DND-41 (cell line): ENCODE results near the gene ADCK2.
A peak's percentile ranks its signal among the peaks of the same experiment; 100 is the strongest.

Source experiments
- ATAC-seq: fragments of 200-7000 bp; cut with Tn5 transposase; 3 replicates; pipeline ENCODE4 v1.9.1; 2021; ENCODE audit warnings: low read depth; ENCODE audit not compliant: insufficient read depth
- DNase-seq: peaks from one replicate; pipeline ENCODE4 v3.0.0-alpha.2; 2020
- H2AFZ ChIP-seq: 2 replicates; pipeline ENCODE4 v1.6.0; 2012; ENCODE audit warnings: low read depth, low read length
- H3K27ac ChIP-seq: 2 replicates; pipeline ENCODE4 v1.5.1; 2012; ENCODE audit warnings: low read length, inconsistent platforms
- H3K27me3 ChIP-seq: fragments of 200-600 bp; sonication (generic); 2 replicates; pipeline ENCODE4 v1.6.0; 2012; ENCODE audit warnings: low read length, mild to moderate bottlenecking, inconsistent platforms; ENCODE audit not compliant: insufficient read depth, poor library complexity
- H3K36me3 ChIP-seq: 2 replicates; pipeline ENCODE4 v1.5.1; 2012; ENCODE audit warnings: low read length, inconsistent platforms; ENCODE audit not compliant: insufficient read depth
- H3K4me1 ChIP-seq: 2 replicates; pipeline ENCODE4 v1.5.1; 2012; ENCODE audit warnings: mild to moderate bottlenecking, low read length; ENCODE audit not compliant: insufficient read depth
- H3K4me2 ChIP-seq: 2 replicates; pipeline ENCODE4 v1.6.0; 2012; ENCODE audit warnings: mild to moderate bottlenecking, moderate library complexity, low read length, inconsistent platforms; ENCODE audit not compliant: insufficient read depth
- H3K4me3 ChIP-seq, 2 experiments: fragments of 200-600 bp in 1 of 2; shearing (Covaris generic) in 1 of 2; 2 replicates each; pipeline ENCODE4 v1.5.1; 2012 to 2016; ENCODE audit warnings: inconsistent platforms in 2 of 2, low read length in 2 of 2, mild to moderate bottlenecking in 2 of 2, low read depth in 1 of 2, moderate library complexity in 1 of 2
- H3K79me2 ChIP-seq: 2 replicates; pipeline ENCODE4 v1.6.0; 2012; ENCODE audit warnings: low read length, inconsistent platforms; ENCODE audit not compliant: insufficient read depth
- H3K9ac ChIP-seq: 2 replicates; pipeline ENCODE4 v1.6.0; 2012; ENCODE audit warnings: low read depth, mild to moderate bottlenecking, inconsistent platforms, low read length, moderate library complexity
- H3K9me3 ChIP-seq: 2 replicates; pipeline ENCODE4 v1.5.1; 2012; ENCODE audit warnings: low read length, moderate library complexity, mild to moderate bottlenecking, inconsistent platforms; ENCODE audit not compliant: insufficient read depth, severe bottlenecking
- H4K20me1 ChIP-seq: 2 replicates; pipeline ENCODE4 v1.6.0; 2012; ENCODE audit warnings: low read length; ENCODE audit not compliant: insufficient read depth
- CTCF ChIP-seq: IDR thresholded peaks from 2 replicates; pipeline ENCODE4 v1.5.1; 2012; ENCODE audit warnings: borderline replicate concordance, low read length, moderate library complexity, mild to moderate bottlenecking; ENCODE audit not compliant: poor library complexity, severe bottlenecking; ENCODE audit errors: extremely low read depth
- EZH2 ChIP-seq: IDR thresholded peaks from 3 replicates; pipeline ENCODE4 v1.6.1; 2012; ENCODE audit warnings: borderline replicate concordance, low read depth, mild to moderate bottlenecking, moderate library complexity, low read length, inconsistent platforms; ENCODE audit not compliant: severe bottlenecking

ADCK2 gene

DNA sequence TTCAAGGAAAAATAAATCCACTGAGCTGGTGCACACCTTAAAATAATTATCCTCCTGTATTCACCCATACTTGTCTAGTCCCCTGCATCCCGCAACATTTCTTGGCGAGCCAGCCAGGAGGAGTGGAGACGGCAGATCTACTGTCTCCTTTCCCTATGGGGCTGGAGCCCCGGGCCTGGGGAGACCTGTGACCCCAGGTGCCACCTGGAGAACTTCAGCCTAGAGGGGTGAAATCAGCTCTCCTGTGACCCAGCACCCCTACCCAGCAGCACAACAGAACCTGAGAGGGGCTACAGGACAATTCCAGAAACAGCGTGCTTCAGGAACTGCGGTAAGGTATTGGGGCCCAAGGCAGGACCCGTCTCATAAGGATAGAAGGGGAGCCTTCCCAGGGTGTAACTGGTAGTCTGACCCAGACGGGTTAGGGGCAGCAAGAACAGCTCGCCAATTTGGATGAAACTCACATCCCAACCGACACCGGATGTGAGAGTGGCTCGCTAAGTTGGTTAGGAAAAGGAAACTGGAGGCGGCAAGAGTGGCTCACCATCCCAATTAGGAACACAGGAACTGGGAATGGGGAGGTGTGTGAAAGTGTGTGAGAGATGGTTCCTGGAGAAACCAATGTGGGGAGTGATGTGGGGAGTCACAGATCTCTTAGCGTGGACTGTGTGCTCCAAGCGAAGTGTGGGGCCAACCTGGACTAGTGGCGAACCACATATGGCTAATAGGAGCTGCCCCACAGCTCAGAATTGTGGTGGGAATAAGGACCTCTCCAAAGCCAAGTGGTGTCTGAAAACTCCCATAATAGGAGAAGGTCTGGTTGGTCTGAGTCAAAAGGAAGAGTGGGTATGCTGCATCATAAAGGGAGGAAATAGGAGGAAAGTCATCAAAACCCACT, 17.0 kb upstream of the ADCK2 start:
- Histone ChIP-seq H3K27me3 (no peaks in the 10 kb centered on the region), H3K9ac (peak overlapping the region; percentile 44; the same call in 1 of the 2 replicates), H3K4me3 (no peak overlapping the region), H3K4me1 (peaks cover 19% of the 10 kb centered on the region), H3K27ac (no peak overlapping the region), H3K36me3 (no peaks in the 10 kb centered on the region), H4K20me1 (no peaks in the 10 kb centered on the region), H3K9me3 (no peaks in the 10 kb centered on the region), H2AFZ (peak overlapping the region; percentile 78), H3K4me2 (peak overlapping the region; percentile 63), H3K79me2 (no peaks in the 10 kb centered on the region)
- DNase-seq (no peak), ATAC-seq (0 out of 3 replicates have a peak, but pooled peaks have one; percentile 4)
- TF ChIP-seq CTCF = no peak
- TF ChIP-seq EZH2 = no peak

- Histone ChIP-seq H2AFZ (peak overlapping the region; percentile 78), H3K4me1 (peaks cover 19% of the 10 kb centered on the region), H3K36me3 (no peaks in the 10 kb centered on the region), H3K9me3 (no peaks in the 10 kb centered on the region), H3K79me2 (no peaks in the 10 kb centered on the region), H3K4me3 (peak overlapping the region in 1 of 2 experiments; percentile 43; a peak in 2 of 4 replicates), H3K9ac (peak overlapping the region; percentile 44), H4K20me1 (no peaks in the 10 kb centered on the region), H3K4me2 (peak overlapping the region; percentile 63), H3K27ac (peak overlapping the region; percentile 43; the same call in 1 of the 2 replicates), H3K27me3 (no peaks in the 10 kb centered on the region)
- TF ChIP-seq EZH2 (no peak), CTCF (no peak)
- ATAC-seq = peak; percentile 94
- peak; percentile 67 for DNase-seq
Measured at GRCh38 chr7:140656548-140657515, 15.9 kb upstream of the ADCK2 start.

DNA sequence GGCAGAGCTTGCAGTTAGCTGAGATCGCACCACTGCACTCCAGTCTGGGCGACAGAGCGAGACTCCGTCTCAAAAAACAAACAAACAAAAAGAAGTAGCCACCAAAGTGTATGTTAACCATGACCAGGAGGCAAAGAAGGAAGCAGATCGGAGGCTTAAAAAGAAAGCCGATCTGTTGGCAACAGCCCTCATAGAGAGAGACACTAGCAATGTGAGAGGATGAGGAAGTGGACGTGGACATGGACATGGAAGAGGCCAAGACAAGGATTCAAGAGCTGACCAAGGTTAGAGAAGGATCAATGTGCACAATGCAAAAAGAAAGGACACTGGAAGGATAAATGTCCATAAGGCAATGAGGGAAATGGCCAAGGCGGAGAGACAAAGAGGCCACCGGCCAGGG, 14.9 kb upstream of the ADCK2 start:
- no peak for DNase-seq
- H3K27me3 ChIP-seq = no peaks in the 10 kb centered on the region
- H3K36me3 ChIP-seq = no peaks in the 10 kb centered on the region

More for the DNA sequence above, 14.9 kb upstream of the ADCK2 start:
- Histone ChIP-seq H3K4me3 (no peak overlapping the region), H2AFZ (no peak overlapping the region), H3K4me1 (peaks cover 19% of the 10 kb centered on the region), H3K4me2 (no peak overlapping the region), H3K9ac (no peak overlapping the region), H4K20me1 (no peaks in the 10 kb centered on the region), H3K9me3 (no peaks in the 10 kb centered on the region), H3K27ac (no peak overlapping the region), H3K79me2 (no peaks in the 10 kb centered on the region)
- no peak for TF ChIP-seq EZH2
- TF ChIP-seq CTCF = no peak
- no peak for ATAC-seq
